HG03457 (cell line): ENCODE data around the gene WFIKKN2.
"Not testable (repeated sequence)": the region's sequence is repeated elsewhere in the genome, so short reads cannot be mapped to it uniquely, and the experiment has no call there.

ENCODE experiments used
- ATAC-seq: cut with Tn5 transposase; IDR thresholded peaks from one replicate; pipeline ENCODE4 v1.9.1; 2021; ENCODE audit warnings: moderate number of reproducible peaks; ENCODE audit not compliant: unreplicated experiment

Gene WFIKKN2, protein sequence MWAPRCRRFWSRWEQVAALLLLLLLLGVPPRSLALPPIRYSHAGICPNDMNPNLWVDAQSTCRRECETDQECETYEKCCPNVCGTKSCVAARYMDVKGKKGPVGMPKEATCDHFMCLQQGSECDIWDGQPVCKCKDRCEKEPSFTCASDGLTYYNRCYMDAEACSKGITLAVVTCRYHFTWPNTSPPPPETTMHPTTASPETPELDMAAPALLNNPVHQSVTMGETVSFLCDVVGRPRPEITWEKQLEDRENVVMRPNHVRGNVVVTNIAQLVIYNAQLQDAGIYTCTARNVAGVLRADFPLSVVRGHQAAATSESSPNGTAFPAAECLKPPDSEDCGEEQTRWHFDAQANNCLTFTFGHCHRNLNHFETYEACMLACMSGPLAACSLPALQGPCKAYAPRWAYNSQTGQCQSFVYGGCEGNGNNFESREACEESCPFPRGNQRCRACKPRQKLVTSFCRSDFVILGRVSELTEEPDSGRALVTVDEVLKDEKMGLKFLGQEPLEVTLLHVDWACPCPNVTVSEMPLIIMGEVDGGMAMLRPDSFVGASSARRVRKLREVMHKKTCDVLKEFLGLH

DNA sequence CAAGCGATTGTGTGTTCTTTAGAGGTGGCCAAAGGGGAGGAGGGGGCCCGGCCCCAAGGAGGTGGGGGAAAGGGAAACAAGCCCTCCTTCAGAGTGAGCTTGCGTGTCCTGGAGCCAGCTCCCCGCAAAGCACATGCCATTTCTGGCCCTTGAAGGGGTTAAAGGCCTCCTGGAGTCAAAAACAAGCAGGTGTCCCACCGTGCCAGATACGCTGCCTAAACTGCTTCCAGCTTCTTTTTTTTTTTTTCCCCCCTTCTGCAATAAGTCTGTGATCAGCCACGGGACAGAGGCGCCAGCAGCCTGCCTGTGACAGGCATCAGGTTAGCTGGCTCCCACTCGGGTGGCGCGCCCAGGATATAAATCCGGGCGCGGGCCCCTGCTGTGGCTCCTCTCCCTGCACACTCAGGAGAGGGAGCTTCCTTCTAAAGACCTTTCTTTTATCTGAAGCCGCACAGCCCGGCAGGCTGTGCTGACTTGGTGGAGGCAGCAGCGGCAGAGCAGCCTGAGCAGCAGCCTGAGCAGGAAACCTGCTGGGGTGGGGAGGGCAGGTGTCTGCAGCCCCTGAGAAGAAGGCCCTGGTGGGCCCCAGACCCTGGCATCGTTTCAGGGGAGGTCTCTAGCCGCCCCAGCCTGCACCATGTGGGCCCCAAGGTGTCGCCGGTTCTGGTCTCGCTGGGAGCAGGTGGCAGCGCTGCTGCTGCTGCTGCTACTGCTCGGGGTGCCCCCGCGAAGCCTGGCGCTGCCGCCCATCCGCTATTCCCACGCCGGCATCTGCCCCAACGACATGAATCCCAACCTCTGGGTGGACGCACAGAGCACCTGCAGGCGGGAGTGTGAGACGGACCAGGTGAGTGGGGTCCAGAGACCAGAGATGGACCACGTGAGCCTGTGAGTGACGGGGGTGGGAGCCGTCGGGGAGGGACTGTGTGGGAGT is at the start of gene WFIKKN2:
TSS of gene WFIKKN2 (plus strand) at position 286 of the 934 bp plus-strand sequence. CDS start at position 638, 352 bp downstream.
- no peak for ATAC-seq

DNA sequence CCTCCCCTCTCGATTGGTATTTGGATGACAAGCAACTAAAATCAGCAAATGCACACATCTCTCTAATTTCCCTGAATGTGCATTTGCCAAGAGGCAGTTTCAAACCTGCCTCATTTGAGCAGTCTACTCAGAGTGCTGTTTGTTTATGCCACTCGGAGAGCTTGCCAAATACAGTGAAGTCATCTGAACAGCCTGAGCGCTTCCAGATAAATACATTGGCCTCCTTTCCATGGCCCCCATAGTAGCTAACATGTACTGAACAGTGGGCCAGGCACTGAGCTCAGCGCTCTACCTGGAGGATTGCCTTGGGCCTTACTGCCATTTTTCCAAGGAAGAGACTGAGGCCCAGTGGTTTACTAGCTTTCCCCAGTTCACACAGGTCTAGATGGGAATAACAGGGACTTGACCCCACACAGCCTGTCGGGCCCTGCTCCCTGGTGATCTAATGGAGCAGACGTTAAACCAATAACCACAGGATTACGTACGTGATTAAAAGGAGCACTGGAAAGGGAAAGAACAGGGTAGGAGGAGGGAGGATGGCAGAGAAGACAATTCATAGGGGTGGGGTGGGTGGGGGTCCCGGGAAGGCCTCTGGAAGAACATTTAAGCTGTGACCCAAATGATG is 49.3 kb upstream of the WFIKKN2 start:
- ATAC-seq, result no peak

DNA sequence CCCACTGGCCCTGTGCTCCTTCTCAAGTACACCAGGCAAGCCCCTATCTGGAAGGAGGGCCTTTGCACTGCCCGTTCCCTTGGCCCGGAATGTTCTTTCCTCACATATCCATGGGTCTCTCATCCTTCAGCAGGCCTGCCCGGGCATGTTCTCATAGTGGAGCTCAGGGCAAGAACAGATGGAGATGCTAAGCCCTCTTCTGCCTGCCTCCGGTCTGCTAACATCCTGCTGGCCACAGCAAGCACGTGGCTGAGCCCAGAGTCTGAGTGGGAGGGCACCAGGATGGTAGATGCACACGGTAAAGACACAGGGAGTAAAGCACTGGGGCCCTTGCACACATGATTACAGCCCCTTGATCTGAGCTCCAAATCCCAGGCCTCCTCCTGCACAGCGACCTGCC is 48.3 kb upstream of the WFIKKN2 start:
- ATAC-seq, result no peak

DNA sequence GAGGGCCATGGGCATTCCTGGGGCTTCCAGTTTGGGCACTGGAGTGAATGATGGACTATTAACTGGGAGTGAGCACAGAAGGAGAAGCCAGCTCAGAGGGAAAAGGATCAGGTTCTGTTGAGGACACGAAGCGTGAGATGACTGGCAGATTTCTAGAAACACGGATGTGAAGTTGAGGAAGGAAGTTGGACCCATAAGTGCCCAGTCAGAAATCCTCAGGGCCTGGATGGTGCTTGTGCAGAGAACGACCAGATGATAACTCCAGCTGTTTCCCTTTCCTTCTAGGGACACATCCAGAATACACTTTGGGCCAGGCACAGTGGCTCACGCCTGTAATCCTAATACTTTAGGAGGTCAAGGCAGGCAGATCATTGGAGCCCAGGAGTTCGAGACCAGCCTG is 44.8 kb upstream of the WFIKKN2 start:
- ATAC-seq, result no peak

GRCh38 chr17:50792132-50792531 is 43.3 kb upstream of the WFIKKN2 start:
- ATAC-seq, result no peak

DNA sequence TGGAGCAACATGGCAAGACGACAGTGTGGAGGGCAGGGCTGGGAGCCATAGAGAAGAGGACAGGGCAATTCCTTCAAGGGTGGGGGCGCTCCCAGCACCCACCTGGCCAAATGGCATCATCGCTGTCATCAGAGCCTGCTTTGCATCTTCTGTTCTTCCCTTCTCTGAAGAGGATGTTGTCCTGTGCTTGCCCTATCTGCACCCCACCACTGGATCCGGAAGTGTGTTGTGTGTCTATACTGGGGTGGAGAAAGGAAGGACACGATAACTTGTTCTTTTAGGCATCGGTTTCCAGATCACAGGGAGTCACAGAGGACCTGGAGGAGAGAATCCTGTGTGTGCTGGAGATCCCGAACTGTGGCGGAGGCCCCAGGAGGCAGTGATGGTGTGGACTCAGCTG is 42.4 kb upstream of the WFIKKN2 start:
- no peak for ATAC-seq

DNA sequence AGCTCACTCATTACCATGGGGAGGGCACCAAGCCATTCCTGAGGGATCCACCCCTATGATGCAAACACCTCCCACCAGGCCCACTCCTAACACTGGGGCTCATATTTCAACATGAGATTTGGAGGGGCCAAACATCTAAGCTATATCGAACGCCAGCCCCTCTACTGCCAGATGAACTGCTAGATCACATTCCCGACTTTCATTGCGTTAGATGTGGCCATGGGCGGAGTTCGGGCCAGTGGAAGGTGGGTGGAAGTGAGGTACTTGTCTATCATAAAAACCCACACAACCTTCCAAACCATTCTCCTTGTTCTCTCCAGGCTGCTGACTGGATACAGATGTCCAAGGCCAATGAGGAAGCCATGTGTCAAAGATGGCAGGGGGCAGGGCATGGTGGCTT is 41.0 kb upstream of the WFIKKN2 start:
- no peak for ATAC-seq

GRCh38 chr17:50797135-50797810 is 38.1 kb upstream of the WFIKKN2 start:
- no peak for ATAC-seq

DNA sequence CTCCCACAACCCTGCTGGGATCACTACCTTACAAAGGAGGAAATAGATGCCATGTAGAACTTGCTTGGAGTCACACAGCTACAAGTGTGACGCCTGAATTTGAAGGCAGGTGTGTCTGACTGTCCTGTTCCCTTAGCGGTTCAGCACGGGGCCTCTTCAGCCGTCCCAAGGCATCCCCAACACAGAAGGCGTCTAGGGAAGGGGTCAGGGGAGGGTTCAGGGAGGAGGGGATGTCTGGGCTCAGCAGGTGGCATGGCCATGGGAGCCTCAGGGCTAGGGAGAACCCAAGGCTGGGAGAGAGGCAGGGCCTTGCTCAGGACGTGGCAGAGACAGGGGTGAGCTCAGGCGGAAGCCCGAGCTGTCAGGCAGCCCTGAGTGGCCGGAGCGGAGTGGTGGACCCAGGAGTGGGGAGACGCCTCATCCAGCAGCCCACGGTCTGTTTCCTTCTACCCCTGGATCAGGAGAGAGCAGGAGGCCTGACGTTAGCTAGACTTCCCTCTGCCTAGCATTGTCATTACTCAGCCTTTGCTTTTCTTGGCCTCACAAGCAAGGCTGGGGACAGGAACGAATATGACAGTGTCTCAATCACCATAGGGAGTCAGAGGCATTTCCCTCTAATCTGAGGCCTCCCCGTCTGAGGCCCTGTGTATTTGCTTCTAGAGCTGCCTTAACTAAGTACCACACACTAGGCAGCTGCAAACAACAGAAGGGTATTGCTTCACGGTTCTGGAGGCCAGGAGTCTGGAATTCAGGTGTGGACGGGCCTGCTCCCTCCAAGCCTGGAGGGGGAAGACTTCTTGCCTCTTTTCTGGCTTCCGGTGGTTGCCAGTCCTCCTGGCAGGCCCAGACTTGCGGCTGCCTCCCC is 36.7 kb upstream of the WFIKKN2 start:
- ATAC-seq, result no peak

GRCh38 chr17:50799582-50799981 is 35.8 kb upstream of the WFIKKN2 start:
- ATAC-seq, result no peak

DNA sequence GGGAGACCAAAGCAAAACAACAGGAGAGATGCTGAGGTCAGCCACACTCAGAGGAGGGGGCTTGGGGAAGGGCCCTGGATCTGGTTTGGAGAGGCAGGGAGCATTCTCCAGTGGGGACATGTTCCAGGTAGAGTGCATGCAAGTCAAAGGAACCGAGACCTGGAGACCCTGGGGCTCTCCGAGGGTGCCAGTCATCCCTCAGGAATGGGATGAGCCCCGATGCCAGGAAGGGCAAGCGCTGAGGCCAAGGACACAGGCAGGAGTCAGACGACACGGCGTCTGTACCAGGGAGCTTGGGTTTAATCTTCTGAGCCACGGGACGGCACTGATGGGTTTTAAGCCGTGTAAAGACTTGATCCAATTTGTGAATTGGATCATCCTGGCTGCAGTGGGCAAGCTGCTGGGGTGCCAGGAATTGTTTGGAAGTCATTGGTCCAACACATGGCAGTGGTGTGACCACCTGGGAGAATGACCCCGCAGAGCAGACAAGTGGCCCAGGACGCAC is 35.1 kb upstream of the WFIKKN2 start:
- ATAC-seq, result no peak

DNA sequence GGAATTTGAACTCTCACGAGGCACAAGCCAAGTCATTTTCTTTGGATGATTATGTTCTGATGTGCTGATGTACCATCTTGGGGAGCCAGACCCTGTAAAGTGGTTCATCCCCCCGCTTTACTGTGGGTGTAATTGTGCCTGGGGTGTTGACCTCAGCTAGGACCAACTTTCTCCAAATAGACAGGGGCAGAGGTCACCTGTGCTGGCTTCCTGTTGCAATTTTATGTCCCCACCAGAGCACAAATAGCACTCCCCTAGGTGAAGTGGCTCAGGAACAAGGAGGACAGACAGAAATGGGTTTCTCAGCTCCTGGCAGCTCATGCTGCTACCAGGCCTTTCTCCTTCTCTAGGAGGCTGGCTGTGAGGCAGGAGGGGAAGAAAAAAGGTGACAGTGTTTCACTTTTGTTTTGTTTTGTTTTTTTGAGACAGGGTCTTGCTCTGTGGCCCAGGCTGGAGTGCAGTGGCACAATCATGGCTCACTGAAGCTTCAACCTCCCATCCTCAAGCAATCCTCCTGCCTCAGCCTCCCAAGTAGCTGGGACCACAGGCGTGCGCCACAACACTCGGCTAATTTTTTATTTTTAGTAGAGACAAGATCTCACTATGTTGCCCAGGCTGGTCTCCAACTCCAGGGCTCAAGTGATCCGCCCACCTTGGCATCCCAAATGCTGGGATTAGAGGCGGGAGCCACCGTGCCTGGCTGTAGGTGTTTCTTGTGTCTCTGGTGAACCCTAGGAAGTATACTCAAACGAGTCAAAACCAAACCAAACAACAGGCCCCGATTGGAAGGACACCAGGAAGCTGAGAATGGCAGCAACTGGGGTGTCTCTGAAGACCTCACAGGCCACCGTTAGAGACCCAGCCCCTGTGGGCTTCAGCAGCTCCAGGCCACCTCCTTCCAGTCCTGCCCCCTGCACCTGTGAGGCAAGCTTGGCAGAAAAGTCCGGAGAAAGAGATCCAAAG is 32.5 kb upstream of the WFIKKN2 start:
- no peak for ATAC-seq

DNA sequence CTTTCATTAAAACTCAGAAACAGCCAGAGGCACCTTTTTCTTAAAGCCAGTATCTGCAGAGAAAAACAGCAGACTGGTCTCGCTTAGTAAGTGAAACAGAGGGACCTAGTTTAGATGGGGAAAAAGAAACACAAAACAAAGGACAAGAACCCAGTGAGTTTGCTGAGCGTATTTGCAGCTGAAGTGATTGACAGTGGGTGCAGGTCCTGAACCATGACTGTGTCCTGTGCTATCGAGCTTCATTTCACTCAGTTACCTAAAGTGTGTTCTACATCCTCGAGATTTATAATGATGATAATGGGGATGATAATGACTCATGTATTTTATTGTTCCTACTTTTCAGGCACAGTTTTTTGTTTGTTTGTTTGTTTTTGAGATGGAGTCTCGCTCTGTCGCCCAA is 31.7 kb upstream of the WFIKKN2 start:
- ATAC-seq, result no peak

DNA sequence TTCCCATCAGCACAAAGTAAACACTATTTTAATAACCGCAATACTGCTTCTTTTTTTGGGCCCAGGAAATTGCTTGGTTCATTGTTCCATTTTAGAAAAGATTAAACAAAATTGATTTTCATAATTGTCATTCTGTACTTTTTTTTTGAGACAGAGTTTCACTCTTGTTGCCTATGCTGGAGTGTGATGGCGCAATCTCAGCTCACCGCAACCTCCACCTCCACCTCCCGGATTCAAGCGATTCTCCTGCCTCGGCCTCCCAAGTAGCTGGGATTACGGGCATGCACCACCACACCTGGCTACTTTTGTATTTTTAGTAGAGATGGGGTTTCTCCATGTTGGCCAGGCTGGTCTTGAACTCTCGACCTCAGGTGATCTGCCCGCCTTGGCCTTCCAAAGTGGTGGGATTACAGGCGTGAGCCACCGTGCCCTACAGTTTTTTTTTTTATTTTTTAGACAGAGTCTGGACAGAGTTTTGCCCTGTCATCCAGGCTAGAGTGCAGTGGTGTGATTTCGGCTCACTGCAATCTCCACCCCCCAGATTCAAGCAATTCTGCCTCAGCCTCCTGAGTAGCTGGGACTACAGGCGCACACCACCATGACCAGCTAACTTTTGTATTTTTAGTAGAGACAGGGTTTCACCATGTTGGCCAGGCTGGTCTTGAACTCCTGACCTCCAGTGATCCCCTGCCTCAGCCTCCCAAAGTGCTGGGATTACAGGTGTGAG is 30.5 kb upstream of the WFIKKN2 start:
- ATAC-seq, result not testable (repeated sequence)

DNA sequence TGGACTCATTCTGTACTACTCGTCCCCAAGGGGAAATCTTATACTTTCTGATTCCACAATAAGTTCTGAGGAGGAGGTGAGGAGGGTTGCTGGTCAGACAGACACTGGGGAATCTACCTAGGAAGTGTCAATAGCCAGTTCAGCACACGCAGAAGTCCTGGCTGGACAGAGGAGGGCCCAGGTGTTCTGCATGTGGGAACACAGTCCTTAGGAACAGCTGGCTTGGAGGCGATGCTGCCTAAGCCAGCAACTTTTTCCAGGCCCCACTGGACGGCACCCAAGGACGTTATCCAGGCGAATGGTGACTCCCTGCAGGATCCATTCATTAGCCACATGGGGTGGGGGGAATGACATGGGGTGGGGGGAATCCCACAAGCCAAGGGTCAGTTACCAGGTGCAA is 29.9 kb upstream of the WFIKKN2 start:
- ATAC-seq, result no peak

DNA sequence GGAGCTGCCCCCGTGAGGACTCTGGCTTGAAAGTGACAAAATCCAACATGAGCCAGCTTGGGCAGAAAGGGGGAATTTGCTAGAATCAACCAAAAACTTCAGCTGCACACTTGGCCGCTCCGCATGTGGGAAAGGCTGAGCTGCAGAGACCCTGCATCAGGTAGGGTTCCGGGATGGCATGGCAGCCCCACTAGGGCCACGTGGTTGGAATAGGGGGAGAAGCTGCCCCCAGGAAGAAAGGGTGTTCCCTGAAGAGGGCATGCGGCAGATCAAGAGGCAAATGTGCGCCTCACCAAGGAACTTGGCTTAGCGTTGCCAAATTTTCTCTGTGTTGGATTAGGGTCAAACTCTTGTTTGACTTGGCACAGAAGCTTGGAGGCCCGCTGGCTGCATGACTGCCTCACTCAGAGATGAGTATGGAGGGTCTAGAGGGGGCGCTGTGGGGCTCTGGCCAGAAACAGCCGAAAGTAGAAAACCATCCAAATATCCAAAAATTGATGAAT is 29.2 kb upstream of the WFIKKN2 start:
- ATAC-seq, result no peak

DNA sequence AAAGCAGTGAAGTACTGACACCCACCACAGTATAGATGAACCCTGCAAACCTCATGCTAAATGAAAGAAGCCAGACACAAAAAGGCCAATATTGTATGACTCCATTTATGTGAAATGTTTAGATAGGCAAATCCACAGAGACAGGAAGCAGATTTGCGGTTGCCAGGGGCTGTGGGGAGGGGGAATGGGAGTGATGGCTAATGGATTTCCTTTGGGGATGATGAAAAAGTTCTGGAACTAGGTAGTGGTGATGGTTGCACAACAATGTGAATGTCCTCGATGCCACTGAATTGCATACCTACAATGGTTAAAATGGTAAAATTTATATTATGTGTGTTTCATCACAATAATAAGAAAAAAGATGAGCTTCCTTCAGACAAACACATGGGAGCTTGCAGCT is 28.4 kb upstream of the WFIKKN2 start:
- ATAC-seq, result no peak
